ENCODE measurements around the gene SOX1.

DNA sequence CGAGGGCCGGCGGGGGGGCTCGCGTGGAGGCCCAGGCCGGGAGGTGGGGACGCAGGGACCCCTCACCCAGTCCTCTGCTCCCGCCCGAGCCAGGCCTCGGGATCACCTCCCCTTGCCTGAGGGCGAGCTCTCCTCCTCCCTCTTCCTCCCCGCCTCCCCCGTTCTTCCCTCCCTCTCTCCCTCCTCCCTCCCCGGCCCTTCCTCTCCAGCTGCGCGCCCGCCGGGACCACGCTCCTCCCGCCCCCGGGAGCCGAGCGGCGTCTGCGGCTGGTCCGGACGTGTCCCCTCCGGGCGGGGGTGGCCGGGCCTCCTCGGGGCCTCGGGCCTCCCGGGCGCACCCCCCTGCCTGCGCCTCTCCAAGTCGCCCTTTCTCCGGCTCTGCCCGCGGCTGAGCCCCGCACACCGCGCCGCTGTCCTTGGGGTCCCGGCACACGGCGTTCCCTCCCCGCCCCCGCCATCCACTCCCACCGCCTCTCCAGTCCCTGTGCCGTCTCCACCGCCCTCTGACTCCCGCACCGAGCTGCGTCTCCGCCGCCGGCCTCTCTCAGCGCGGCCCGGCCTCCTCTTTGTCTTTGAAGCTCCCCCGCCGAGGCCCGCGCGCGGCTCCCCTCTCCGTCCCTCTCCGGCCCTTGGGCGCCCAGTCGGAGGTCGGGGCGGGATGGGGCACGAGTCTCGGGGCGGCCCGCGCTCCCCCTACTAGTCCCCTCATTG lies 5.7 kb downstream of the SOX1 start:
- TF ChIP-seq EP300 (IDR thresholded peaks at IDR 0.05) (no peak), POLR2A (IDR thresholded peaks at IDR 0.05; ENCODE audit: low read length) (no peak), KDM1A (IDR thresholded peaks at IDR 0.05; ENCODE audit: low read depth) (no peak), SREBF2 (IDR thresholded peaks at IDR 0.05) (no peak)
- TF ChIP-seq, protein P1, sequence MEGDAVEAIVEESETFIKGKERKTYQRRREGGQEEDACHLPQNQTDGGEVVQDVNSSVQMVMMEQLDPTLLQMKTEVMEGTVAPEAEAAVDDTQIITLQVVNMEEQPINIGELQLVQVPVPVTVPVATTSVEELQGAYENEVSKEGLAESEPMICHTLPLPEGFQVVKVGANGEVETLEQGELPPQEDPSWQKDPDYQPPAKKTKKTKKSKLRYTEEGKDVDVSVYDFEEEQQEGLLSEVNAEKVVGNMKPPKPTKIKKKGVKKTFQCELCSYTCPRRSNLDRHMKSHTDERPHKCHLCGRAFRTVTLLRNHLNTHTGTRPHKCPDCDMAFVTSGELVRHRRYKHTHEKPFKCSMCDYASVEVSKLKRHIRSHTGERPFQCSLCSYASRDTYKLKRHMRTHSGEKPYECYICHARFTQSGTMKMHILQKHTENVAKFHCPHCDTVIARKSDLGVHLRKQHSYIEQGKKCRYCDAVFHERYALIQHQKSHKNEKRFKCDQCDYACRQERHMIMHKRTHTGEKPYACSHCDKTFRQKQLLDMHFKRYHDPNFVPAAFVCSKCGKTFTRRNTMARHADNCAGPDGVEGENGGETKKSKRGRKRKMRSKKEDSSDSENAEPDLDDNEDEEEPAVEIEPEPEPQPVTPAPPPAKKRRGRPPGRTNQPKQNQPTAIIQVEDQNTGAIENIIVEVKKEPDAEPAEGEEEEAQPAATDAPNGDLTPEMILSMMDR (IDR thresholded peaks at IDR 0.05): no peak
- TF ChIP-seq, protein P2, sequence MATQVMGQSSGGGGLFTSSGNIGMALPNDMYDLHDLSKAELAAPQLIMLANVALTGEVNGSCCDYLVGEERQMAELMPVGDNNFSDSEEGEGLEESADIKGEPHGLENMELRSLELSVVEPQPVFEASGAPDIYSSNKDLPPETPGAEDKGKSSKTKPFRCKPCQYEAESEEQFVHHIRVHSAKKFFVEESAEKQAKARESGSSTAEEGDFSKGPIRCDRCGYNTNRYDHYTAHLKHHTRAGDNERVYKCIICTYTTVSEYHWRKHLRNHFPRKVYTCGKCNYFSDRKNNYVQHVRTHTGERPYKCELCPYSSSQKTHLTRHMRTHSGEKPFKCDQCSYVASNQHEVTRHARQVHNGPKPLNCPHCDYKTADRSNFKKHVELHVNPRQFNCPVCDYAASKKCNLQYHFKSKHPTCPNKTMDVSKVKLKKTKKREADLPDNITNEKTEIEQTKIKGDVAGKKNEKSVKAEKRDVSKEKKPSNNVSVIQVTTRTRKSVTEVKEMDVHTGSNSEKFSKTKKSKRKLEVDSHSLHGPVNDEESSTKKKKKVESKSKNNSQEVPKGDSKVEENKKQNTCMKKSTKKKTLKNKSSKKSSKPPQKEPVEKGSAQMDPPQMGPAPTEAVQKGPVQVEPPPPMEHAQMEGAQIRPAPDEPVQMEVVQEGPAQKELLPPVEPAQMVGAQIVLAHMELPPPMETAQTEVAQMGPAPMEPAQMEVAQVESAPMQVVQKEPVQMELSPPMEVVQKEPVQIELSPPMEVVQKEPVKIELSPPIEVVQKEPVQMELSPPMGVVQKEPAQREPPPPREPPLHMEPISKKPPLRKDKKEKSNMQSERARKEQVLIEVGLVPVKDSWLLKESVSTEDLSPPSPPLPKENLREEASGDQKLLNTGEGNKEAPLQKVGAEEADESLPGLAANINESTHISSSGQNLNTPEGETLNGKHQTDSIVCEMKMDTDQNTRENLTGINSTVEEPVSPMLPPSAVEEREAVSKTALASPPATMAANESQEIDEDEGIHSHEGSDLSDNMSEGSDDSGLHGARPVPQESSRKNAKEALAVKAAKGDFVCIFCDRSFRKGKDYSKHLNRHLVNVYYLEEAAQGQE (IDR thresholded peaks at IDR 0.05): no peak
